Smooth muscle cell (in vitro differentiated cells): ENCODE data around the gene TCEAL1. TPM values are rescaled to one million over a fixed set of nuclear protein-coding genes. Genes with fewer than 3 reads are reported as not detected.

Experiments used
- DNase-seq: peaks from one replicate; lab custom pipeline; 2025; ENCODE audit not compliant: unreplicated experiment; lab: John Stamatoyannopoulos, UW
- H2AFZ ChIP-seq: fragments of 200-600 bp; sonication (generic); 2 replicates; pipeline ENCODE4 v1.6.0; 2016; ENCODE audit warnings: antibody characterized with exemption, low read depth, mild to moderate bottlenecking
- H3F3A ChIP-seq: fragments of 200-600 bp; sonication (generic); 2 replicates; pipeline ENCODE4 v1.6.0; 2017; ENCODE audit warnings: antibody characterized with exemption, low read depth
- H3K27ac ChIP-seq: fragments of 200-600 bp; sonication (generic); 2 replicates; pipeline ENCODE4 v1.5.1; 2016; ENCODE audit warnings: low read depth, mild to moderate bottlenecking
- H3K27me3 ChIP-seq: fragments of 200-600 bp; sonication (generic); 2 replicates; pipeline ENCODE4 v1.6.1; 2016; ENCODE audit warnings: low read depth, mild to moderate bottlenecking
- H3K36me3 ChIP-seq: fragments of 200-600 bp; sonication (generic); 2 replicates; pipeline ENCODE4 v1.5.1; 2016; ENCODE audit warnings: low read depth
- H3K4me1 ChIP-seq: fragments of 200-600 bp; sonication (generic); 2 replicates; pipeline ENCODE4 v1.5.1; 2016; ENCODE audit warnings: low read depth
- H3K4me2 ChIP-seq: fragments of 200-600 bp; sonication (generic); 2 replicates; pipeline ENCODE4 v1.6.0; 2016; ENCODE audit warnings: mild to moderate bottlenecking
- H3K4me3 ChIP-seq: fragments of 200-600 bp; sonication (generic); 2 replicates; pipeline ENCODE4 v1.5.1; 2016; ENCODE audit warnings: mild to moderate bottlenecking
- H3K79me2 ChIP-seq: fragments of 200-600 bp; sonication (generic); 2 replicates; pipeline ENCODE4 v1.6.0; 2016; ENCODE audit warnings: low read depth, mild to moderate bottlenecking
- H3K9ac ChIP-seq: fragments of 200-600 bp; sonication (generic); 2 replicates; pipeline ENCODE4 v1.6.0; 2016; ENCODE audit warnings: low read depth
- H3K9me3 ChIP-seq: fragments of 200-600 bp; sonication (generic); replicated peaks from 2 replicates; pipeline ENCODE4 v1.5.1; 2016; ENCODE audit warnings: low read depth
- H4K20me1 ChIP-seq: fragments of 200-600 bp; sonication (generic); 2 replicates; pipeline ENCODE4 v1.6.0; 2016; ENCODE audit warnings: low read depth
- WGBS: methylation state at CpG from one replicate; pipeline ENCODE4 v1.1.7; 2016; ENCODE audit warnings: low lambda C conversion rate; 5-methylcytosine and 5-hydroxymethylcytosine counted together
- polyA plus RNA-seq: library from polyadenylated mRNA; unstranded; fragments of >200 nt; fragmentation: Nextera tagmentation; extraction: Ambion mirVana; gene quantifications from 2 replicates; pipeline ENCODE4 v1.2.1, GENCODE V29; 2016
- total RNA-seq: library from RNA; depleted of rRNA; stranded (reverse); fragments of >200 nt; gene quantifications from 2 replicates; pipeline ENCODE4 v1.2.3, GENCODE V29; 2014
- TF ChIP-seq, protein P1 (sequence below): fragments of 200-600 bp; sonication (generic); IDR thresholded peaks from 2 replicates; pipeline ENCODE4 v1.5.1; 2017; ENCODE audit warnings: borderline replicate concordance, mild to moderate bottlenecking, antibody characterized with exemption; ENCODE audit not compliant: insufficient read depth, poor library complexity, severe bottlenecking

The TCEAL1 gene
- total and polyA plus RNA-seq, 2 experiments from 2014 or later = 16.7 to 22.1 TPM

GRCh38 chrX:103613362-103613890 lies 15.3 kb upstream of the TCEAL1 start:
- Histone ChIP-seq H3K36me3 (no peaks in the 10 kb centered on the region), H3K9ac (no peak overlapping the region), H2AFZ (no peak overlapping the region), H3K4me1 (peaks cover 4% of the 10 kb centered on the region), H3K79me2 (peaks cover 5% of the 10 kb centered on the region), H3K9me3 (no peaks in the 10 kb centered on the region), H3K4me3 (no peak overlapping the region), H4K20me1 (no peaks in the 10 kb centered on the region), H3K27me3 (no peaks in the 10 kb centered on the region), H3K27ac (no peak overlapping the region), H3F3A (no peaks in the 10 kb centered on the region), H3K4me2 (no peak overlapping the region)
- TF ChIP-seq, protein P1, sequence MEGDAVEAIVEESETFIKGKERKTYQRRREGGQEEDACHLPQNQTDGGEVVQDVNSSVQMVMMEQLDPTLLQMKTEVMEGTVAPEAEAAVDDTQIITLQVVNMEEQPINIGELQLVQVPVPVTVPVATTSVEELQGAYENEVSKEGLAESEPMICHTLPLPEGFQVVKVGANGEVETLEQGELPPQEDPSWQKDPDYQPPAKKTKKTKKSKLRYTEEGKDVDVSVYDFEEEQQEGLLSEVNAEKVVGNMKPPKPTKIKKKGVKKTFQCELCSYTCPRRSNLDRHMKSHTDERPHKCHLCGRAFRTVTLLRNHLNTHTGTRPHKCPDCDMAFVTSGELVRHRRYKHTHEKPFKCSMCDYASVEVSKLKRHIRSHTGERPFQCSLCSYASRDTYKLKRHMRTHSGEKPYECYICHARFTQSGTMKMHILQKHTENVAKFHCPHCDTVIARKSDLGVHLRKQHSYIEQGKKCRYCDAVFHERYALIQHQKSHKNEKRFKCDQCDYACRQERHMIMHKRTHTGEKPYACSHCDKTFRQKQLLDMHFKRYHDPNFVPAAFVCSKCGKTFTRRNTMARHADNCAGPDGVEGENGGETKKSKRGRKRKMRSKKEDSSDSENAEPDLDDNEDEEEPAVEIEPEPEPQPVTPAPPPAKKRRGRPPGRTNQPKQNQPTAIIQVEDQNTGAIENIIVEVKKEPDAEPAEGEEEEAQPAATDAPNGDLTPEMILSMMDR = no peak
- DNase-seq = no peak
- whole genome bisulfite sequencing = 54% methylated on average over 1 of the region's 1 CpG

DNA sequence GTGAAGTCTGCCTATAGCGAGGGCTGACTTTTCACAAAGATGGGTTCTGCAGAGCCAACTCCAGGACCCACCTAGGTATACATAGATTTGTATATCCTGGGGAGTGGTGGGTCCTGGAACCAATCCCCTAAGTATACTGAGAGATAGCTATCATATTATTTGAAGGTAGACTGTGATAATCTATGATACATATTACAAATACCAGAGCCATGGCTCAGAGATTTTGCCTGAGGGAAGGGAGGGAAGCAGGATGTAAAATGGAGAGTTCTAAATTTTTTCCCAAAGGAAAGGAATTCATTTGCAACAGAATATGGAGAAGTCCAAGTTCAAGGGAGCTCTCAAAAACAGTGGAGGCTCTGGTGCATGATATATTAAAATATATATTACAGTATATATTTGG lies 13.8 kb upstream of the TCEAL1 start:
- WGBS = 97% methylated on average over 1 of the region's 1 CpG
- no peaks in the 10 kb centered on the region for H4K20me1 ChIP-seq
- no peak overlapping the region for H3K27ac ChIP-seq
- no peaks in the 10 kb centered on the region for H3K27me3 ChIP-seq
- no peaks in the 10 kb centered on the region for H3F3A ChIP-seq
- H3K36me3 ChIP-seq = no peaks in the 10 kb centered on the region
- H3K9ac ChIP-seq = no peak overlapping the region
- no peaks in the 10 kb centered on the region for H3K9me3 ChIP-seq
- no peak overlapping the region for H3K4me3 ChIP-seq
- DNase-seq = no peak
- H3K79me2 ChIP-seq = peaks cover 18% of the 10 kb centered on the region
- no peak overlapping the region for H2AFZ ChIP-seq
- peaks cover 4% of the 10 kb centered on the region for H3K4me1 ChIP-seq
- H3K4me2 ChIP-seq = no peak overlapping the region
- TF ChIP-seq, protein P1 = no peak

GRCh38 chrX:103615781-103616371 lies 12.9 kb upstream of the TCEAL1 start:
- H3K4me3 ChIP-seq = no peak overlapping the region
- no peak overlapping the region for H3K27ac ChIP-seq
- no peak overlapping the region for H2AFZ ChIP-seq
- H3K27me3 ChIP-seq = no peaks in the 10 kb centered on the region
- no peak for DNase-seq
- H3K36me3 ChIP-seq = no peaks in the 10 kb centered on the region
- no peaks in the 10 kb centered on the region for H3K9me3 ChIP-seq
- H3K4me2 ChIP-seq = no peak overlapping the region
- peaks cover 18% of the 10 kb centered on the region for H3K79me2 ChIP-seq
- TF ChIP-seq, protein P1 = no peak
- no peaks in the 10 kb centered on the region for H3F3A ChIP-seq
- no peak overlapping the region for H3K9ac ChIP-seq
- H4K20me1 ChIP-seq = no peaks in the 10 kb centered on the region
- peaks cover 4% of the 10 kb centered on the region for H3K4me1 ChIP-seq

DNA sequence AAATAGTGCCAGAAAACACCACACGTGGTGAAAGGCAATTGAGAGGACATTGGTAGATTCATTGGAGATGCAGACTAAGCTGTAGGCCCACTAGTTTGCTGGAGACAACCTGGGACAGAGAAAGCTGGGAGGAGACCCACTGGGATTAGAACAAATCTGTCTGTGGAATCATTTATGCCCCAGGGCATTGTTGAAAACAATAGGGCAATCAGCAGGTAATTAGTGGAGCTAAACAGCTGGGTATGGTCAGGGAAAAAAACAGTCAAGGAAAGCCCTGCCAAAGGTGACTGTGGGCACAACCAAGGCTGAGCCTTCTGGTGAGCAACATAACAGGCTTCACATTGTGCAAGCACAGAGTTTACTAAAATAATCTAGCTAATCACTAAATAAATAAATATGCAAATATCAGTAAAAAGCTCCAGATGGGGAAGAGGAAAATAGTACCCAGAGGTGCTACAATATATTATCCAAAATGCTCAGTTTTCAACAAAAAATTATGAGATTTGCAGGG lies 12.0 kb upstream of the TCEAL1 start:
- H3K36me3 ChIP-seq = no peaks in the 10 kb centered on the region
- TF ChIP-seq, protein P1 = no peak
- no peaks in the 10 kb centered on the region for H3F3A ChIP-seq
- H3K4me3 ChIP-seq = no peak overlapping the region
- no peak overlapping the region for H3K4me2 ChIP-seq
- no peak overlapping the region for H3K9ac ChIP-seq
- H3K4me1 ChIP-seq = peaks cover 4% of the 10 kb centered on the region
- 33% methylated on average over 1 of the region's 1 CpG for WGBS
- H3K79me2 ChIP-seq = peaks cover 23% of the 10 kb centered on the region
- H2AFZ ChIP-seq = no peak overlapping the region
- H3K27me3 ChIP-seq = no peaks in the 10 kb centered on the region
- no peaks in the 10 kb centered on the region for H3K9me3 ChIP-seq
- H4K20me1 ChIP-seq = no peaks in the 10 kb centered on the region
- no peak for DNase-seq
- no peak overlapping the region for H3K27ac ChIP-seq
